ENCODE results near the gene SMIM43. TPM values are rescaled to one million over a fixed set of nuclear protein-coding genes. Genes with fewer than 3 reads are reported as not detected.

Gene SMIM43
- total RNA-seq, result 3.2 TPM

GRCh38 chr4:121764702-121765367 lies at the start of gene SMIM43:
Gene SMIM43, minus strand, starts transcription at chr4:121765164. Its CDS starts 59 bp downstream, at chr4:121765105.

GRCh38 chr4:121800961-121801714 lies 36.2 kb upstream of the SMIM43 start, which contains the start of gene EXOSC9:
Gene EXOSC9, plus strand, starts transcription at chr4:121801323. Its CDS starts 102 bp downstream, at chr4:121801425.

Other genes with a start within 250 kb of the SMIM43 start
- gene ANXA5, start 68.2 kb downstream of the SMIM43 start, total RNA-seq, result 193 TPM
- gene EXOSC9, start 36.2 kb upstream of the SMIM43 start, total RNA-seq, result 41.3 TPM
- 22.1 TPM for gene CCNA2, start 58.7 kb upstream of the SMIM43 start, total RNA-seq
- gene BBS7, start 105.3 kb upstream of the SMIM43 start, total RNA-seq, result 51.6 TPM
- gene TRPC3, start 186.9 kb upstream of the SMIM43 start, total RNA-seq, result 5.3 TPM

All from camera-type eye (tissue), 1 donor.